ENCODE measurements around the gene C12orf42. TPM values are rescaled to one million over a fixed set of nuclear protein-coding genes. Genes with fewer than 3 reads are reported as not detected.

Gene C12orf42
- not detected in 2 replicates for total RNA-seq

DNA sequence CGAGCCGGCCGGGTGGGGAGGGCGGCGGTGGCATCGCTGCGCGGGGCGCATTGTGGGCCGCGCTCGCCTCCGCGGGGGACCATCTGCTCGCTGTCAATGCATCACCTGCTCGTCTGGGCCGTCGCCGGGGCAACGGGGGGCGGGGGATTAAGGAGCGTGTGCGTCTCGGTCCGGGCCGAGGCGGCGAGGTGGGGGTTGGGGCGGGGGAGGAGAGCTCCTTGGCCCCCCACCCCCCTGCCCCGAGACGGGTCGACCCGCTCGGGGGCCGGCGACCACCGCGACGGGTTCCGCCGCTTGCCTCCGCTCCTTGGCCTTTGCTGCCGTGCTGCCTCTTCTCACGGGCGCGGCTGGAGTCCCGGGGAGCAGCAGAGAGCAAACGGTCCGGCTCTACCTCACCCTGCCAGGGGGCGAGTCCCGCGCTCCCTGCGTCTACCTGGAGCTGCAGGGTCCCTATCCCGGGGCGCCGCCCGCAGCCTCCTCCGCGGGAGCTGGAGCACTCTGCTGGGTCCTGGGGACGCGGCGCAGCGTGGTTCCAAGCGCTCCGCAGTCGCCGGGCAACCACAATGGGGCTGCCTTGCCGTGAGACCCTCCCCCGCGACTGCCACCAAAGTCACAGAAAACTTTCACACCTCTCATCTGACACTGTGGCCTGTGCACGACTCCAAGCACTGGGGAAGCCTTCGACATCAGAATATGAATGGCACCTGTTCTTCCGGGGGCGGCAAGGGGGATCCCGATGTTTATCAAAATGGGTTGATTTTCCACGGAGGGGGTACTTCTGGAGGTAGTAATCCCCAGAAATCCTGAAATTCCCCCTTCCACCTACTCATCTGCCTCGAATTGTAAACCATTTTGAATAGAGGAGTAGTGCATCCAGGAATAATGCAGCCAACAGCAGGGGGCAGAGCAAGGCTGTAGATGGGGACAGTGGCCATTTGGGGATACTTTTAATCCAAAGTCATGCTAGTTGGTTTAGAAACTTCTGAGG, at the start of gene C12orf42:
Gene C12orf42 (minus strand): TSS at position 500 of the 988 bp plus-strand sequence. CDS start 17,542 bp downstream, outside the sequence.

Other genes starting within 250 kb of the C12orf42 start
- 0.33 TPM in 1 of 2 replicates, not detected in the other for gene STAB2, start 91.3 kb upstream of the C12orf42 start, total RNA-seq

All from smooth muscle cell of the pulmonary artery (primary cell).